HG03196 (cell line): ENCODE data around the gene SBNO2.

ENCODE experiments used
- ATAC-seq: cut with Tn5 transposase; IDR thresholded peaks from one replicate; pipeline ENCODE4 v1.9.1; 2021; ENCODE audit not compliant: unreplicated experiment

Gene SBNO2

DNA sequence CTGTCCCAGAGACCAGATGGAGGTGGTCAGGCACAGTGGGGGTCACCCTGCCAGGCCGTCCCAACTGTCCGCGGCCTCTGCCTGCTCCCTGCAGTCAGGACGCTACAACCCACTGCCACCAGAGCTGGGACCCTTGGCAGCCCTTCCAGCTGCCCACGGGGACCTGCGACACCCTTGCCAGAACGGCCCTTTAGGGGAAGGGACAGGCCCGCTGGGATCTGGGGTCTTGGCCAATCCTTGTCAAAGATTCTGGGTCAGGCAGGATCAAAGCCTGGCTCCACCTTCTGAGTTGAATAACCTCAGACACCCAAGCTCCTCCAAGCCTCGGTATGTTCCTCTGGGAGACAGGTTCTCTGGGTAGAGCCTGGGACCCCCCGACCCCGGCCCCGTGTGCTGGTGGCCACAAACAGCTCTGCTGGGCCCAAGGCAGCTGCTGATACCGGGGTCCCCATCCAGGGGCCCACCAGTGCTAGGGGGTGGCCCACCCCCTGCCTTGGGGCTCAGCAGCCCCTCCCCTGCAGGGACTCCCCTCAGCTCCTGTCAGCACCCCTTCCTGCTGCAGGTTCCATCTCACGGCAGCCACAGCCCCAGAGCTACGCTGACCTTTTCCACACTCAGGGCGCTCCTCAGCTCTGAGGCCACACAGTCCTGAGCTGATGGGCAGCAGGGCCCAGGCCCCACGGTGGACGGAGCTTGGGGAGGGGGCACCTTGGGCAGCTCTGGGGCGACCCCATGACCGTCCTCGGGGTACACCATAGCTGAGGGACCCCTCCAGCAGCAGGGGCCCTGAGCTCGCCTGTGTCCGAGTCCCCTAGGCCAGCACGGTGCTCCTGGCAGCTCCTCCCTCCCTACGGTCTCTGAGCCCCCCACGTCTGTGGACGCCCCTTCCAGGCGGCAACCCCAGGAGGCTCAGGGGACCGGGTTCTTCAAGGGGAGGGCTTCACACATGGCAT lies 18.4 kb downstream of the SBNO2 start:
- no peak for ATAC-seq

DNA sequence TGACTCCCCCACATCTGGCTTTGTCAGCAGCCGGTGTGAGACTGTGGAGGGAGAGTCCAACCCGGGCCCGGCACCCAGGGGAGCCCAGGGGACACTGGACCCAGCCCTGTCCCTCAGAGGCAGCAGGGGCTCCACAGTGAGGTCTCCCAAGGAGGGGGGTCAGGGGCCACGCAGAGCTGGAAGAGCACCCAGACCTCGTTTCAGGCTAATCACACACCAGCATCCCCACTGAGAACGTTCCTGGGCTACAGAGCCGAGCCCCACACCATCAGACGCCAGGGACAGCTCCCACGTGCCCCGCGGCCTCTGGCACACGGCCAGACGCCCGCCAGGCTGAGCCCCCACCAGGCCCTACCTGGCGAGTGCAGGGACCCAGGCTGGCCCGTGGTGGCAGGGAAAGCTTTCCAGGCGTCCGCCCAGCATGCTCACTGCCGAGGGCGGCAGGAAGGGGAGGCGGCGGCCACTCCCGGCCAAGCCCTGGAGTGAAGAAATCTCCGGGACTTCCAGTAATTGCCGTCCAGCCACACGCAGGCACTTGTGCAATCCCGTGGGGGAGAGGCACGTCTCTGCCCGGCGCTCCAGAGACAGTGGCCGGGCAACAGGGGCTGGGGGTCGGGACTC lies 19.2 kb downstream of the SBNO2 start:
- ATAC-seq = no peak

DNA sequence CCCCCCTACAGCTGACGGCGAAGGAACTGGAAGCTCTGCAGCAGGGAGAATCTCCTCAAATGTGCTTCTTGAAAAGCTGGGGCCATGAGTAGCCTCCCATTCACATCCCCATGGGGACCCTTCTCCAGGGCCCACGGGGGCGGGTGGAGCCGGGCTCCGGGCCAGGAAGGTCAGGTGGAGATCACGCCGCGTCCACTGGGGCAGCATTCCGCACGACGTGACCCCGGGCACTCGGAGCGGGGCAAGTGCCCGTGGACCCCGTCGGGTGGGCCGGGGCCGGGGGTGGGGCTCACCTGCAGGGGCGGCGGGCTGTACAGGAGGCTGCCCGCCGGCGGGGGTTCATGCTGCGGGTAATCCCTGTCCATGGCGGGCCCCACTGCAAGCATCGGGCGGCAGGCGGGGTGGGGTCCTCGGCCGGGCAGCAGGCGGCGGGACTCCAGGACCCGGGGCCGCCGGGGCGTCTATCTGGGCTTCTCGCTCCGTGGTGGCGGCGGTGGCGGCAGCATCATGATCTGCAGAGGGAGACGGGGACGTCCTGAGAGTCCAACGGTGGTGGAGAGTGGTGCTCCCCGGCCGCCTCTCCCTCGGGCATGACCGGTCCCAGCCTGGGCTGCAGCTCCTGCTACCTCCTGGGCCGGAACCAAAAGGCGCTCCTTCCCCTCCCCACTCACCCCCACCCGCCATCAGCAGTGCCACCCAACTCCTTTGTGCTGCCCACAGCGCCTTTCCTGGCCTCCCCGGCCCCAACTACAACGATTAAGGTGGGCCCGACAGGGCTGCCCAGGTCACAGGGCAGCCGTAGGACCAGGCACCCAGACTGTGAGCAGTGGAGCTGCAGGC lies 20.0 kb downstream of the SBNO2 start:
- no peak for ATAC-seq

DNA sequence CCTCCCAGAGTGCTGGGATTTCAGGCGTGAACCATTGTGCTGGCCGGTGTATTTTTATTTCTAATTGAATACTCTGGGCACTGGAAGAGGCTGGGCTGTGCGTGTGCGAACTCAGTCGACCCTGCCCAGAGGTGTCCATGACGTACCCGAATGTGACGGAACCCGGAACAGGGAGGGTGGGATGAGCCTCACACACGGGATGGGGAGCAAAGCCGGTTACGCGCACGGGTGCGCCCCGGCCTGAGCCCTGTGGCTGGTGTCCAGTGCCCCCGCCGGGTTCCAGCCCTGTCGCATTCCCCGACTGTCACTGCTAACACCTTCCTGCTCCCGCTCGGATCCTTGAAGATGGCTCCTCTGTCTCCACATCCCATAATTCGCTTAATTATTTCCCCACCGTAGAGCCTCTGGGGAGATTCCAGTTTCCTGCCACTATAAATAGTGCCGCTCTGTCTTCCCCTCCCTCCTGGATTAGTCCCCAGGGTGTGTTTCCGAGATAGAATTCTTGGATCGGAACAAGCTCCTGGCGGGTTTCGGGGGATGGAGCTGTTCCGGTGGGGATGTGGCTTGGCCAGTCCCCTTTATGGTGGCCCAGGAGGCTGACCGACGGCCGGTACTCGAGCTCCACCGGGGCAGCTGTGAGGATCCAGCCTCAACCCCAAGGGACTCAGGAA lies 22.0 kb downstream of the SBNO2 start:
- ATAC-seq = no peak

DNA sequence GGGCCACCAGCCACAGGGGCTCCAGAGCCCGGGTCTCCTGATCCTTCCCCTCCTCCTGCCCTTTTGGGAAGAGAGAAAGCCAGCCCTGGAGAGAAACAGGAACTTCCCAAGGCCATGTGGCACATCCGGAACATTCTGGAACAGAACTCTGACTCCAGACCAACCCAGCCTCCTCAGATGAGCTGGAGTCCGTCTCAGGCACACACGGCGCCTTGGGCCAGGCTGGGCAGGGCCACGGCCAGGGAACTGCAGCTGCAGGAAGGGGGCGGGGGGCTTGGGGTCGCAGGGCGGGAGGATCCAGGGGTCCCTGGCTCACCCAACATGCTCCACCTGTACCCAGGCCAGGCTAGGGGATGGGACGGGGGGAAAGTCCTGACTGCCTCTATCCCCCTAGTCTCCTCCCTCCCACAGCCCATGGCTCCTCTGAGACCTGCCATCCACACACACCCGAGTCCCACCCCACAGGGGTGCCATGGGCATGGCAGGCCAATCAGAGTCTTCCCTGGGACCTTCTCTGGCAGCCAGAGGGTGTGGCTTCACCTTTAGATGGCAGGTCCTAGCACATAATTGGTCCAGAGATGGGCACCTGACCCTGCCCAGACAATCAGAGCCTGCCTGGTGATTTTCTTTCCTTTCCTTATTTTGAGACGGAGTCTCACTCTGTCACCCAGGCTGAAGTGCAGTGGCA lies 22.9 kb downstream of the SBNO2 start:
- no peak for ATAC-seq

DNA sequence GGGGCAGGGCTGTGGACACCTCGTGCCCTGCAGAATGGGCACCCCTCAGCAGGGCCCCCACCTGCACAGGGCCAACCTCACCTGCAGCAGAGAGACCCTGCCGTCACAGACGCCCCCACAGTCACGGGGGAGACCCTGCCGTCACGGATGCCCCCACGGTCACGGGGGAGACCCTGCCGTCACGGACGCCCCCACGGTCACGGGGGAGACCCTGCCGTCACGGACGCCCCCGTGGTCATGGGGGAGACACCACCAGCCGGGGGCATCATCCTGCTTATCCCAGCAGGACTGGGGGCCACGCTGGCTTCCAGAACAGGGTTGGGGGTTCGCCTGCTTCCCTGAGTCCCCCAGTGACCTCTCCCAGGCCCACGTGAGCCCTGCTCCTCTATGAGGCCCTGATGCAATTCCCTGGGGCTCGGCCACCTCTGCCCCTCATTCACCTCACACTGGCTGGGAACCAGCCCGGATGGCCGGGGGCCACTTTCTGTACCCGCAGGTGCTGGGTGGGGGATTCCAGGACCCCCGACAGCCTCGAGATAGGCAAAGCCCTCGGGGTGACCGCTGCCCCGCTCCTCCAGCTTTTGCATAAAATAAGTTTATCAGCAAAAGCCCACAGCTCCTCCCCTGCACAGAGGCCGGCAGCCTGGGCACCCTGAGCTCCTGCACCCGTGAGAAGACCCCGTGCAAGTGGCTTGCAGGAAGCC lies 23.6 kb downstream of the SBNO2 start:
- no peak for ATAC-seq

DNA sequence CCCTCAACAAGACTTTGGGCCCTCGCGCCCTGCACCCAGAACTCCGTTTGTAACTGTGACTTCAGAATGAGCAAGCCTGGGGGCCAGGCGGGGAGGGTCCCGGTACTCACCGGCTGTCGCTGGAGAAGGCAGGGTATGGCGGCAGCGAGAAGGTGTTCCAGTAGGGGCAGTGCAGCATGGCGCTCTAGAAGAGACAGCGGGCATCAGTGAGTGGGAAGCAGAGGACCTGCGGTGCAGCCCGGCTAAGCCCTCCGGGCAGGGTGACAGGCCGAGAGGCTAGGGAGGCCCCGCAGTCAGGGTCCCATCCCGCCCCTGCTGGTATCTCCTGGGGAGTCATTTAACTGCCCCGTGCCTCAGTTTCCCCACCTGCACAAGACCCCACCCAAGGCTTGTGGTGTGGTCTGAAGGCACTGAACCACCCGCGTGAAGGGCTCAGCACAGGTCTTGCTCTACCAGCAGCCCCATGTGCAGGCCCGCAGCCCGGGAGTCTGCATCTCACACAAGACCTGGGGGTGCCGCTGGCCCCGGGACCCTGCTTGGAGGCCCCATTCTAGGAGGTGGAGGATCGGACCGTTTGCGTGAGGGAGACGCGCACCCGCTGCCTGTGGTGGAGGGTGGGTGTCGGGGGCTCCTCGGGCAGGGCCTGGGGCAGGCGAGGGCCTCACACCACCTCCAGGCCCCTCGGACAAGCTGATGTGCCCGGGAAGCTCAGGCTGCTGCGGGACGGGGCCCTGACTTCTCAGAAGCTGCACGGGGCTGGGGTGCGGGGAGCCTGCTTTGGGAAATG lies 24.6 kb downstream of the SBNO2 start:
- ATAC-seq = no peak

DNA sequence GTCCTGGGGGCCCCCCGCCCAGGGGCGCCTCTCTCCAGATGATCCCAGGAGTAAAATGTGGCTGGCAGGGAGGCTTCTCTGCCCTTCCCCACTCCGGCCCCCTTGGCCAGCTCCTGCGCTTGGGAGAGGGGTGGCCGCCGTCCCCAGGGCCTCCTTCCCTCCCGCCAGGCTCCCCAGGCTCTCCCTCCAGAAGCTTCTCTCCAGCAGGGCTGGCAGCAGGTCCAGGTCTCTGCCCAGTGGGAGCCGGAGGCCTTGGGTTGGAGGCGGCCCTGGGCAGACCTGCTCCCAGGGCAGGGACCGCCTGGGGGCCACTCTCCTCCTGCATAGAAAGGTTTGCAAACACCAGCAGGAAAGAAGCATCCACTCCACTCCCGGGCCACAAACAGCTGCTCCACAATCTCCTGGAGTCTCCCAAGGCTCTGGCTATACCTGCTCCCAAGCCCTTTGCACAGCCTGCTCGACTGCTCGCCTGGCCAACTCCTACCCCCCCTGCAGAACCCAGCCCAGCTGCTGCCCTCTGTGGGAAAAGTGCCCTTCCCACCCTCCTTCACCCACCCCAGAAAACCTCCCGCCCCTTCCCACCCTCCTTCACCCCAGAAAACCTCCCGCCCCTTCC lies 26.0 kb downstream of the SBNO2 start:
- no peak for ATAC-seq

DNA sequence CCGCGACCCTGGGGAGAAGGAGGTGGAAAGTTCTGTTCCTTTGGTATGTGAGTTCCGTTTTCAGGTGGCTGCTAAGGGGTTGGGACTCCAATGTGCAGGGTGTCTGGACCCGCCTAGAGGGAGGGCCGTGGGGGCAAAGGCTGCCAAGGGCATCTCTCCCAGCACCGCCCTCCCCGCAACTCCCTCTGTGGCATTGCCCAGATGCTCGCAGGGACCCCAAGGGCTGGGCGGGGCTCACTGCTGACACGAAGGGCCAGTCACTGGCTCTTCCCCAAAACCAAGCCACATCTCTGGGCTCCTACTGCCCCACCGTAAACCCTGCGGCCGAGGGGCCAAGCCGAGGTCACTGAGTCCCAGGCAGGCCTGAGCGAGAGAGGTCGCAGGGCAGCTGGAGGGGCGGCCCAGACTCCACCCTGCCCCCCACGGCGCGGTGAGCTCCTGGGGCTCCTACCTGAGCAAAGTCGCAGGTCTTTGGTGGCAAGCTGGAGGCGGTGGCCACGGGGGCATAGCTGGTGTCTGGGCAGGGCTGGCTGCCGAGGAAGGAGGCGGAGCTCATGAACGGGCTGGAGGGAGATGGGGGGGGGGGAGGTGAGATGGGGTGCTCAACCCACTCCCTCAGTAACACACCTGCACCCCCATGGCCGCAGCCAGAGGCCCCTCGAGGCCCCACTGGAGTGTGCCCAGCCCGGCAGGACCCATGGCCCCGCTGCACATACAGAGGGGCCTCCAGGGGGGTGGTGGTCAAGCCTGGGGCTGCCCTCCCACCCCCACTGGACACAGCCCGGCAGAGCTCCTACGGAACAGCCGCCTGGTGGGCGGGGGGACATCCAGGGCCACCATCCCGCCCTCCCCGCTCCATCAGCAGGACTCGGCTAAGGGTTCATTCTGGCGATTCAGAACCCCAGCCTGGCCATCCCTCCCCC lies 26.9 kb downstream of the SBNO2 start:
- ATAC-seq = no peak

DNA sequence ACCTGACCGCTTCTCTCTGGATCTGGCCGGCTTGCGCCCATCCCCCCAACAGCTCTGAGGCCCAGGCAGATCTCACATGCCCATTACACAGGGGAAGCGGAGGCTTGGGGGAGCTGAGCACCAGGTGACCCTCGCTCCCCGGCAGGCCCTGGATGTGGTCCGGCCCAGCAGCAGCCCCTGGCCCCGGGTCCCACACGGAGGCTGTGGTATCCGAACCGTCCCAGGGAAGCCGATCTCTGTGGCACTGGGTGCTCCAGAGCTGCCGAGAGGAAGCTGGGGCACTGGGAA lies 27.7 kb downstream of the SBNO2 start:
- no peak for ATAC-seq

DNA sequence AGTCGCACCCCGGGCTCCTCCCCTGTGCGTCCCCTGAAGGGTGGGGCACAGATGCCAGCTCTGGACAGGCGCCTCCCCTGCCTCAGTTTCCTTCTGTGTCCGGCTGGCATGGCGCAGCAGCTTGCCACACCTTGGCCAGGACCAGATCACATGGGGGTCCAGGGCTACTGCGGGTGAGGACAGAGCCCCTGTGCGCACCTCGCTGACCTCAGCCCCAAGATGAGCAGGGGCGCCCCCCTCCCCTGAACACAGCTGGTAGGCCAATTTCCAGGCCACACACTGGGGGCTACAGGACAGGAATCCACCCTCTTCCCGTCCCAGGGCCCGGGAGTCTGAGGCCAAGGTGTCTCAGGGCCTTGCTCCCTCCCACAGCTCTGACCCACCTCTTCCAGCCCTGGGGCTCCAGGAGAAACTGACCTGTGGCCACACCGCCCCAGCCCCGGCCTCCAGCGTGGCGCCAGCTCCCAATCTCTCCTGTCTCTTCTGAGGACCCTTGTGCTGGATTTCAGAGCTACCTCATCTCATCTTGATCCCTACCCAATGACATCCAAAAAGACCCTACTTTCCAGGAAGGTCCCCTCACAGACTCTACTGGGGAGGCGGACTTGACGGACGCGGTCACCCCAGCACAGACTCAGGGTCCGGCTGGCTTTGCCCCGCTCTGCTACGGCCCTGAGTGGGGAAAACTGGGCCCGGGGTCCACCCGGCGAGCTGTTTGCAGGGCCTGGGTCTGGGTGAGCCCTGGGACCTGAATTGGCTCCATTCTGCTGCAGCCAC lies 28.2 kb downstream of the SBNO2 start:
- no peak for ATAC-seq

DNA sequence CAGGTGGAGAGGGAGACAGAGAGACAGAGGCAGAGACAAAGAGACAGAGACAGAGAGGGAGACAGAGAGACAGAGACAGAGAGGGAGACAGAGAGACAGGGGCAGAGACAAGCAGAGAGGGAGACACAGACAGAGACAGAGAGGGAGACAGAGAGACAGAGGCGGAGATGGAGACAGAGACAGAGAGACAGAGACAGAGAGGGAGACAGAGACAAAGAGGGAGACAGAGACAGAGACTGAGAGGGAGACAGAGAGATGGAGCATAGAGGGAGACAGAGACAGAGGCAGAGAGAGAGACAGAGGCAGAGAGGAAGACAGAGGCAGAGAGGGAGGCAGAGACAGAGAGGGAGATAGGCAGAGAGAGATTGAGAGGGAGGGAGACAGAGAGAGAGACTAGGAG lies 29.3 kb downstream of the SBNO2 start:
- no peak for ATAC-seq

DNA sequence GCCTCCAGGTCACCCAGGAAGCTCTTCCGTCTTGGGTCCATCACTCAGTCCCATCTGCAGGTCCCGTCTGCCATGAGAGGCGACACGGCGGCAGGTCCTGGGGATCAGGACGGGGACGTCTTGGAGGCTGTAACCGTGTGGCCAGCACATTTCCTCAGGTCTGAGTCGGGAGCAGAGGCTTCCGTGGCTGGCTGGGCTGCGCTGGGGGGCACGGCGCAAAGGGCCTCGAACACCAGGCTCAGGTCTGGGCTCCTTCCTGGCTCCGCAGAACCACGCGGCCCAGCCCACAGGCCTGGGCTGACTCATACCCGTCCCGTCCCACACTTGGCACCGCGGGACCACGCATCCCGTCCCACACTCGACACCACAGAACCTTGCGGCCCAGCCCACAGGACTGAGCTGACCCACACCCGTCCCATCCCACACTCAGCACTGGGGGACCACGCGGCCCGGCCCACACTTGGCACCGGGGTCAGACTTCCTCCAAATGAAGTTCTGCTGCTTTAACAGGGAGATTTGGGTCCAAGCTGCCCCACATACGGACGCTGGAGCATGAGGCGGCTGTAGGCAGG lies 30.2 kb downstream of the SBNO2 start:
- no peak for ATAC-seq

DNA sequence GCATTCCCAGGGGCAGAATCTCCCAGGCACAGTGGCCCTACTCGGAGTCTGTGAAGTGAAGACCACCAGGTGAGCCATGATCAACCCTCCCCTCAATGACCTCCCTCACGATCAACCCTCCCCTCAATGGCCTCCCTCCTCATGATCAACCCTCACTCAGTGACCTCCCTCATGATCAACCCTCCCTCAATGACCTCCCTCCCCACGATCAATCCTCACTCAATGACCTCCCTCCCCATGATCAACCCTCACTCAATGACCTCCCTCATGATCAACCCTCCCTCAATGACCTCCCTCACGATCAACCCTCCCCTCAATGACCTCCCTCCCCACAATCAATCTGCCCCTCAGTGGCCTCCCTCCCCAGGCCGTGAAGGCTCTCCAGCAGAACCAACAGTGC lies 32.1 kb downstream of the SBNO2 start:
- no peak for ATAC-seq

DNA sequence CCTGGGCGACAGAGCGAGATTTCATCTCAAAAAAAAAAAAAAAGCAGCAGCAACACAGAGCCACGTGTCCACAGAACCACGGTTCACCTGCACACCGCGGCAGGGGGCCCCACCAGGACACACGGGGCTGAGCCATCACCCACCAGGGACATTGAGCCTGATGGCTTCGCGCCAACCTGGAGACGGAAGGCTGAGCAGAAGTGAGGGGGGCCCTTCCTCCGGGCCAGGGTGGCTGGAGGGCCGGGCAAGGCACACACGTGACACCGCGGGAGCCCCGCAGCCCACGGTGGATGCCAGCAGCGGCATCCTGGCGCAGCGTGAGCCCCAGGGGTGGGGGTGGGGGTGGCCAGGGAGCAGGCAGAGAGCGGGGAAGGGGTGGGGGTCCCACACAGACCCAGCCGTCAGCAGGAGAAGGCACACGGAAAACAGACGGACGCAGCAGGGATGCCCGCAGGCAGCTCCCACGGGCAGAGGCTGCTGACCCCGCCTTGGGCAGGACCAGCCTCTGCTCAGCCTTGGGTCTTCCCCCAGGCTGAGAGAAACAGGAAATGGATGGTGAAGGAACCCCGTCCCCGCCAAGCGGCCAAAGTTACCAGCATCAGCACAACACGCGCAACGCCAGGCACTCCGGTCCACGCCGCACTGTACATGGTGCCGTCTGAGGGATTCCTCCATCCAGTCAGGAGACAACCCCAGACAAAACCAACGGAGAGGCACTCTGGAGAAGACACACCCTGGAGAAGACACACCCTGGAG lies 33.6 kb downstream of the SBNO2 start:
- ATAC-seq = no peak

DNA sequence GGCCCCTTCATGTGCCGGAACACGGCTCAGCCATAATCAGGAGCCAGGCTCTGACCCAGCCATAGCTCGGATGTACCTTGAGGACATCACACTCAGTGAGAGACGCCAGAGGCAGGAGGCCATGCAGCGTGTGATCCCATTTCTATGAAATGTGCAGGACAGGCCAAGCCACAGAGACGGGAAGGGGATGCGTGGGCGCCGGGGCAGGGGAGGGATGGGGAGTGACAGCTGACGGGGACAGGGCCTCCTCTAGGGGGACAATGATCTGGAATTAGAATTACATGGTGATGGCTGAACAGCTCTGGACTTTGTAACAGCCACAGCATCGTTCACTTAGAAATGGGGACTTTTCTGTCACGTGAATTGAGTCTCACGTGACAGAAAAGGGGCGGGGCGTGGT lies 34.9 kb downstream of the SBNO2 start:
- ATAC-seq = no peak
